IPS DF 6.9 (cell line): ENCODE data around the gene LDHB.

Experiments used
- DNase-seq: peaks from one replicate; pipeline ENCODE4 v3.0.0-alpha.2; 2013; ENCODE audit warnings: low read depth, low spot score
- H3K27ac ChIP-seq: one replicate; pipeline ENCODE4 v1.5.1; 2013; ENCODE audit warnings: low read length, control low read depth
- H3K27me3 ChIP-seq: 2 replicates; pipeline ENCODE4 v1.6.1; 2013; ENCODE audit warnings: mild to moderate bottlenecking, low read length; ENCODE audit not compliant: control insufficient read depth, insufficient read depth
- H3K36me3 ChIP-seq: 2 replicates; pipeline ENCODE4 v1.6.1; 2013; ENCODE audit warnings: low read length; ENCODE audit not compliant: control insufficient read depth, insufficient read depth
- H3K4me1 ChIP-seq: 2 replicates; pipeline ENCODE4 v1.6.1; 2013; ENCODE audit warnings: low read length; ENCODE audit not compliant: control insufficient read depth, insufficient read depth
- H3K4me3 ChIP-seq: 2 replicates; pipeline ENCODE4 v1.5.1; 2013; ENCODE audit warnings: mild to moderate bottlenecking, low read length
- H3K9me3 ChIP-seq: 2 replicates; pipeline ENCODE4 v1.6.1; 2013; ENCODE audit warnings: low read length, inconsistent platforms; ENCODE audit not compliant: control insufficient read depth, insufficient read depth
- WGBS: extraction: QIAGEN DNeasy Blood & Tissue Kit; methylation state at CpG from one replicate; pipeline ENCODE4 v1.1.7; 2013; ENCODE audit warnings: mixed read lengths, missing lambda C conversion rate; ENCODE audit not compliant: insufficient read length, insufficient coverage; 5-methylcytosine and 5-hydroxymethylcytosine counted together

The LDHB gene

DNA sequence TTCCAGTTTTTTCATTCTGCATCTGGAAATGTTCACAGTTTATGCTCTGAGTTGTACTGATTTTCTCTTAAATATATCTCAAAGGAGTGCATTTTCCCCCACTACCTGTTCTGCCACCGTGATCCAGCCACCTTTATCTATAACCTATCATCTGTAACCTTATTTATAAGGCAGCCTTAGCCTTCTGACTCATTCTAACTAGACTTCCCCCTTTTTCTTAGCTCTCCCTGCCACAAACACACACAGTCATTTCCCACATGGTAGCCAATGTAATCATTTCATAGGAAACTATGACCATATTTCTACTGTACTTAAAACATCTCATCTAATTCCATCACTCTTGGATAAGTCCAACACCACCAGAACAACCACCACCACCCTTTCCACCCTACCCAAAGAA, 42.2 kb downstream of the LDHB start:
- Histone ChIP-seq H3K36me3 (no peaks in the 10 kb centered on the region), H3K27ac (no peak overlapping the region), H3K9me3 (no peaks in the 10 kb centered on the region), H3K4me3 (no peak overlapping the region), H3K4me1 (no peaks in the 10 kb centered on the region), H3K27me3 (no peaks in the 10 kb centered on the region)
- no CpG with 5 or more reads among the region's 1 CpG for WGBS
- DNase-seq = no peak

DNA sequence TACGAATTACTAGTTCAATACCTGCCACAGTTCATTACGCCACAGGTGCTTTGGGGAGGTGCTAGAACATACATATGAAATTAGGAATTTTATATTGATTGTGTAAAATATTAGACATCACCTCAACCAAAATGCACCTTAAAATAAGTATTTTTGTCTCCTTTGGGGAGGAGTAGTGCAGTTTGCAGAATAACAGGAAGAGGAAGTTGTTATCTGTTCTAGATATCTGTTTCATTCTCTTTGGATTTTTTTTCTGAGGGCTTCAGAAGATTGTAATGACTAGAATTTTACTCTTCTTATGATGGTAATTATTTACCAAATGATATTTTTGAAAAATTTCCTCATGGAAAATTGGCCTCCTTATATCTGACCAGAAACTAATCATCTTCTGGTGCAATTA, 43.1 kb downstream of the LDHB start:
- no peaks in the 10 kb centered on the region for H3K9me3 ChIP-seq
- H3K27me3 ChIP-seq = no peaks in the 10 kb centered on the region
- H3K36me3 ChIP-seq = no peaks in the 10 kb centered on the region
- H3K4me1 ChIP-seq = no peaks in the 10 kb centered on the region
- DNase-seq = no peak
- no CpG with 5 or more reads among the region's 2 CpGs for WGBS
- H3K27ac ChIP-seq = no peak overlapping the region
- H3K4me3 ChIP-seq = no peak overlapping the region

- Histone ChIP-seq H3K27me3 (no peaks in the 10 kb centered on the region), H3K9me3 (no peaks in the 10 kb centered on the region), H3K4me1 (no peaks in the 10 kb centered on the region), H3K27ac (no peak overlapping the region), H3K4me3 (no peak overlapping the region), H3K36me3 (no peaks in the 10 kb centered on the region)
- no peak for DNase-seq
- no CpG with 5 or more reads among the region's 2 CpGs for WGBS
Observed at GRCh38 chr12:21613931-21614330, 43.7 kb downstream of the LDHB start.

DNA sequence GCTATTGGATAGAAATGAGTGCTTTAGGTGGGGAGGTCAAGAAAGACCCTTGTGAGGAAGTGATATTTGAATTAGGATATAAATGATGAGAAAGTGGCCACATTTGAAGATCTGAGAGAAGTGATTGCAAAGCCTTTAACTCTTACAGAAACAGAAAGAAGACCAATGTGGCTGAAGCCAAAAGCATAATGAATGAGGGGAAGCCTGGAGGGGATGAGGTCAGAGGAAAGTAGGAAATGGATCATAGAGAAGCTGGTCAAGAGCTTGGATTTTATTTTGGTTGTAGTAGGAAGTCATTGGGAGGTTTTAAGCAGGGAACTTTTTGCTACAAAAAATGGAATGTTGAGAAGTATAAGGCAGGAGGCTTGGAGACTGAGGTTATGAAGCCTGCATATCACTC, 49.4 kb downstream of the LDHB start:
- Histone ChIP-seq H3K27me3 (no peaks in the 10 kb centered on the region), H3K27ac (no peak overlapping the region), H3K36me3 (no peaks in the 10 kb centered on the region), H3K9me3 (no peaks in the 10 kb centered on the region), H3K4me1 (no peaks in the 10 kb centered on the region), H3K4me3 (no peak overlapping the region)
- no peak for DNase-seq

- DNase-seq = no peak
- H3K27me3 ChIP-seq = no peaks in the 10 kb centered on the region
- whole genome bisulfite sequencing = no CpG with 5 or more reads among the region's 2 CpGs
- no peak overlapping the region for H3K4me3 ChIP-seq
- H3K9me3 ChIP-seq = no peaks in the 10 kb centered on the region
- no peak overlapping the region for H3K27ac ChIP-seq
- no peaks in the 10 kb centered on the region for H3K36me3 ChIP-seq
- H3K4me1 ChIP-seq = no peaks in the 10 kb centered on the region
Observed at GRCh38 chr12:21607701-21608100, 49.9 kb downstream of the LDHB start.

DNA sequence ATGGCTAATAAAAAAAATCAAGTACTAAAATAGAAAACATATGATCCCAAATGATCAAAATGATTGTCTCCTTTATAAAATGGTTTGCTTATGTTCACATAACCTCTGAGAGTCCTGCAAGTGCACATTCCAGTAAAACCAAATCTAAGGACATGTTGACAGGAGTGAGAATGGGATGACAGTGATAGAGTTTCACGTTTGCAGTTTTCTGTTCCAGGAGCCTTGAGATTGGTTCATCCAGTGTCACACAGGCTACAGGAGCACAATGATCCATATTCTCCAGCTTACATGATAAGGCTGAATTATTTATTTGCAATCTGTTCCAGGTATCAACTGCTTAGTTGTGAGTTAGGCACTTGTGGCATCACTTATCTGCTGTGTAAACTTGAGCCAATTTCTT, 51.5 kb downstream of the LDHB start:
- H3K36me3 ChIP-seq = no peaks in the 10 kb centered on the region
- H3K4me1 ChIP-seq = no peaks in the 10 kb centered on the region
- WGBS = no CpG with 5 or more reads among the region's 1 CpG
- H3K27ac ChIP-seq = no peak overlapping the region
- no peaks in the 10 kb centered on the region for H3K9me3 ChIP-seq
- H3K4me3 ChIP-seq = no peak overlapping the region
- H3K27me3 ChIP-seq = no peaks in the 10 kb centered on the region
- DNase-seq = no peak

GRCh38 chr12:21604245-21605101, 53.2 kb downstream of the LDHB start, which contains the start of gene GYS2:
TSS of gene GYS2 (minus strand) at chr12:21604847. CDS start at chr12:21604592, 255 bp downstream.
- Histone ChIP-seq H3K27ac (no peak within 1 kb of the TSS), H3K9me3 (no peaks in the 10 kb centered on the region), H3K27me3 (no peaks in the 10 kb centered on the region), H3K4me3 (no peak within 1 kb of the TSS), H3K4me1 (no peaks in the 10 kb centered on the region), H3K36me3 (no peaks in the 10 kb centered on the region)
- no CpG with 5 or more reads among the region's 7 CpGs for WGBS
- DNase-seq = no peak

GRCh38 chr12:21602774-21603173, 54.9 kb downstream of the LDHB start:
- Histone ChIP-seq H3K4me3 (no peak overlapping the region), H3K27me3 (no peaks in the 10 kb centered on the region), H3K9me3 (no peaks in the 10 kb centered on the region), H3K4me1 (no peaks in the 10 kb centered on the region), H3K27ac (no peak overlapping the region), H3K36me3 (no peaks in the 10 kb centered on the region)
- DNase-seq = no peak
- WGBS = no CpG with 5 or more reads among the region's 2 CpGs

DNA sequence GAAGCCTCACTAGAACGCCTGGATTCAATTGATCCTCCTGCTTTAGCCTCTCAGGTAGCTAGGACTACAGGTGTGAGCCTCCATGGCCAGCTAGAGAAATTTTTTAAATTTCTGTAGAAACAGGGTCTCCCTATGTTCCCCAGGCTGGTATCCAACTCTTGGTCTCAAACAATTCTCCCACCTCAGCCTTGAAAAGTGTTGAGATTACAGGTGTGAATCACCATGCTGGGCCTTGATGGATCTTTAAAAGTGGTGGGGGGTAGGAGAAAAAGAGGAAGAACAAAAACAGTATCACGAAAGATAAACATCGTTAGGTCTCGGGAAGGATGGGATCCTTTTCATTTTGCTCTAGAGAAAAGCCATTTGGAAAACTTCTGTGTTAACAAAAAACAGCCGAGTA, 57.4 kb downstream of the LDHB start:
- WGBS = no CpG with 5 or more reads among the region's 5 CpGs
- H3K36me3 ChIP-seq = no peaks in the 10 kb centered on the region
- H3K27ac ChIP-seq = no peak overlapping the region
- no peak for DNase-seq
- no peaks in the 10 kb centered on the region for H3K27me3 ChIP-seq
- no peaks in the 10 kb centered on the region for H3K4me1 ChIP-seq
- no peaks in the 10 kb centered on the region for H3K9me3 ChIP-seq
- H3K4me3 ChIP-seq = no peak overlapping the region

GRCh38 chr12:21599143-21599999, 58.3 kb downstream of the LDHB start:
- H3K4me3 ChIP-seq = no peak overlapping the region
- DNase-seq = no peak

More at GRCh38 chr12:21599143-21599999, 58.3 kb downstream of the LDHB start:
- no peaks in the 10 kb centered on the region for H3K4me1 ChIP-seq
- no peak overlapping the region for H3K27ac ChIP-seq
- no peaks in the 10 kb centered on the region for H3K36me3 ChIP-seq
- no peaks in the 10 kb centered on the region for H3K9me3 ChIP-seq
- H3K27me3 ChIP-seq = no peaks in the 10 kb centered on the region
- no CpG with 5 or more reads among the region's 3 CpGs for WGBS
